Natural killer cell treated with Interleukin-12 subunit alpha and Interleukin-12 subunit beta and Interleukin-15 and Interleukin-18, amount 100 ng/mL, for 72 hours (primary cell): Measurements from ENCODE around the gene GP2. TPM values are rescaled to one million over a fixed set of nuclear protein-coding genes. Genes with fewer than 3 reads are reported as not detected.
A peak's percentile ranks its signal among the peaks of the same experiment; 100 is the strongest.

Source experiments
- ATAC-seq, 2 donors: fragments of 150-1000 bp; cut with Tn5 transposase in 1 of 2; sonication (Bioruptor Pico), chemical (Tn5 transposase) in 1 of 2; 2 replicates each; pipeline ENCODE4 v1.10.0; 2021
- DNase-seq: peaks from one replicate; pipeline ENCODE4 v3.0.0; 2022; ENCODE audit warnings: low spot score
- H3K27ac Mint-ChIP-seq, 2 donors: 1 replicate in 1 of 2; 2 replicates in 1 of 2; pipeline ENCODE4 v1.8.0; 2022; ENCODE audit warnings: mixed read lengths in 2 of 2, mild to moderate bottlenecking in 1 of 2, moderate library complexity in 1 of 2
- H3K27me3 Mint-ChIP-seq, 2 donors: 1 replicate in 1 of 2; 2 replicates in 1 of 2; pipeline ENCODE4 v1.8.0; 2022; ENCODE audit warnings: mixed read lengths in 2 of 2
- H3K36me3 Mint-ChIP-seq: one replicate; pipeline ENCODE4 v1.8.0; 2022; ENCODE audit warnings: mixed read lengths
- H3K4me1 Mint-ChIP-seq, 2 donors: 1 replicate in 1 of 2; 2 replicates in 1 of 2; pipeline ENCODE4 v1.8.0; 2022; ENCODE audit warnings: low read depth in 2 of 2, mixed read lengths in 2 of 2, mild to moderate bottlenecking in 1 of 2
- H3K4me3 Mint-ChIP-seq: one replicate; pipeline ENCODE4 v1.8.0; 2022; ENCODE audit warnings: mixed read lengths
- H3K9me3 Mint-ChIP-seq: 2 replicates; pipeline ENCODE4 v1.8.0; 2022; ENCODE audit warnings: mixed read lengths
- total RNA-seq, 2 donors: library from RNA; stranded (reverse); gene quantifications; one replicate each; pipeline ENCODE4 v1.2.3, GENCODE V29; 2022

GP2 gene
- total RNA-seq: not detected

DNA sequence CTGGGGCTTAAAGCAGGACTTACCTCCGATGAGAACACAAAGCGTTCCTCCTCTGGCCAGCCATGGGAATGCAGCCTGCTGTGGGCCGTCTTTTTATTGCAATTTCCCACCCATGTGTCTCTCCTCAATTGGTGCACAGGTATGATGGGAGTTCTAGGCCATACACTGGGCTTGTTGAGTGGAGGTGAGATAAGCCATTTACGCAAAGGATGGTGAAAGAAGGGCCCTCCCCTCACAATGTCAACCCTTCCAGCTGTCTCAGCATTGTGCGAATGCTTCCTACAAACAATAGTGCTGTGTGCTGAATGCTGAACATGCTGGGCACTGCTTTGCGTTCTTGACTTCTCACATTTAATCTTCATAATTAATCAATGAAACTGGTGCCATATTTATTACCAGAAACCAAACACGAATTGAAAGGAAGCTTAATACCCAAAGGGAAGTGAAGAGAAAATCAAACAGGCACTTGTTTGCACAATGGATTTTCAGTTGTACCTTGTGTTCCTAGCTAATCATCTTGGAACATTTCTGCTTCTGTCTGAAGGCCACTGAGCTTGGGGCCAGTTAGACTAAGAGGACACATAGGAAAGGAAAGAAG lies at the start of gene GP2:
Gene GP2, minus strand, starts transcription at position 70 of the 598 bp plus-strand sequence. CDS start 1,082 bp downstream, outside the sequence.
- Mint-ChIP-seq H3K4me1 (no peaks in the 10 kb centered on the region), H3K9me3 (no peaks in the 10 kb centered on the region), H3K36me3 (no peaks in the 10 kb centered on the region), H3K27me3 (peaks cover 0 to 9% of the 10 kb centered on the region in 2 donors), H3K27ac (no peak within 1 kb of the TSS), H3K4me3 (no peak within 1 kb of the TSS)
- ATAC-seq (no peak), DNase-seq (no peak)

DNA sequence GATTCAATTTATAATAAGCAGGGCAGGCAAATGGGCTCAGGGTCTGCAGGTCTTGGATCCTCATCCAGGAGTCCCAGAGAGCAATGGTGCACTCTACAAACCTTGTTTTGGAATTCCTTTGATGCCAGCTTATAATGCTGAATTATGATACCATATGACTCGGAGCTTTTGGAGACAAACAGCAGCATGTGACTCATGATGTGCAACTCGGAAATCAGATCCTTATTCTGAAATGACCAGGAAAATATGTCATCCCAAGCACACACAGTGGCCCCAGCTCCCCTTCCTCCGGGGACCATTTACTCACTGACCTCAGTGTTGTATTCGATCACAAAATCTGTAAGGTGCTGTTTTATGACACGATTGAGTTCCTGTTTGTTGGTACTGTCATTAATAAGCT lies 45.4 kb upstream of the GP2 start:
- no peaks in the 10 kb centered on the region for H3K4me1 Mint-ChIP-seq
- DNase-seq: no peak
- H3K36me3 Mint-ChIP-seq: no peaks in the 10 kb centered on the region
- no peak overlapping the region for H3K27ac Mint-ChIP-seq
- H3K9me3 Mint-ChIP-seq: no peaks in the 10 kb centered on the region
- ATAC-seq: no peak
- no peak overlapping the region for H3K4me3 Mint-ChIP-seq
- peaks cover 23 to 49% of the 10 kb centered on the region in 2 donors for H3K27me3 Mint-ChIP-seq

DNA sequence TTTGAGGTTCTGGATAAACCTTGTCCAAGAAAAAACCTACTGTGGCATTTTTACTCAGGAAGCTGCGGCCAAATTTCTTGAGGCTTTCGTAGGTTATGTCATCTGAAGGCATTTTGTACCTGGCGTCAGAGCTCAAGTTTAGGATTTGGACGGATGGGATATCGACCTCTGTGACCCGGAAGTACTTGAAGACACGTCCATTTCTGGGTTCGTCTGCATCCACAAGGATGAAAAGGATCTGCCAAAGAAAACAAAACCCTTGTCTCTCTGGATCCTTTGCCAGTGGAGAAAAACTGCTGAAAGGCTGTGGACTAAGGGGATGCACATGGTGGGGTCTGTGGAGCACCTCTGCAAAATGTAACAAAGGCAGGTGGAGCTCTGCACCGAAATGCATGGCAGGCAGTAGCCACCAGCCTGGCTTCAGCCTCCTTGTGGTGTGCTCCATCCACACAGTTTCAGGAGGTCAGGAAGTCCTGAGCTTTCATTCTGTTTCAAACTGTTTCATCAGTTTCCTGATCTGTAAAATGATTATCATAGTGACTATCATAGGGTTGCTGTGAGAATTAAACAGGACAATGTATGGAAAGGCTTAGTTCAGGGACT lies 42.2 kb upstream of the GP2 start:
- DNase-seq (no peak), ATAC-seq (no peak)
- Mint-ChIP-seq H3K27ac (no peak overlapping the region), H3K36me3 (no peaks in the 10 kb centered on the region), H3K27me3 (peaks cover 22 to 46% of the 10 kb centered on the region in 2 donors), H3K4me3 (no peak overlapping the region), H3K9me3 (no peaks in the 10 kb centered on the region), H3K4me1 (no peaks in the 10 kb centered on the region)

- H3K27me3 Mint-ChIP-seq: peaks cover 13 to 33% of the 10 kb centered on the region in 2 donors
- no peaks in the 10 kb centered on the region for H3K4me1 Mint-ChIP-seq
- H3K27ac Mint-ChIP-seq: no peak overlapping the region
- H3K36me3 Mint-ChIP-seq: no peaks in the 10 kb centered on the region
- H3K9me3 Mint-ChIP-seq: no peaks in the 10 kb centered on the region
- no peak for DNase-seq
- H3K4me3 Mint-ChIP-seq: no peak overlapping the region
- no peak for ATAC-seq
Measured at GRCh38 chr16:20364051-20364450, 36.7 kb upstream of the GP2 start.

- ATAC-seq (no peak), DNase-seq (no peak)
- Mint-ChIP-seq H3K9me3 (no peaks in the 10 kb centered on the region), H3K27ac (no peak overlapping the region), H3K27me3 (peaks cover 13 to 33% of the 10 kb centered on the region in 2 donors), H3K36me3 (no peaks in the 10 kb centered on the region), H3K4me3 (no peak overlapping the region), H3K4me1 (no peaks in the 10 kb centered on the region)
Measured at GRCh38 chr16:20363191-20363590, 35.9 kb upstream of the GP2 start.

DNA sequence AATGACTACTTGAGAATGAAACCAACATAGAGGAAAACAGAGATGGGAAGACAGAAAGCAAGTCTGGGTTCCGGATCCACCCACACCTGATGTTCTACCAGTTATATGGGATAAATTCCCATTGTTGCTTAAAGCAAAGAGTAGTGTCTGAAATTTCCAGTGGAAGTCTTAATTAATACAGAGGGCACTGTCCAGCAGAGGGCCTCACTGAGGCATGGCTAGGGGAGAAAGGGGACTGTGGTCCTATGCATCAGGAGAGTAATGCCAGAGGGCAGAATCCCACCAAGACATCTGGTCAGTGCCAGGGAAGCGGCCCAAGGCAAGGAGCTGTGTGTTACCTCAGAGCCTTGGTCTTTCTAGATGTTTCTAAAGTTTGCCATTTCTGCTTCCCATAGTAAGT lies 32.7 kb upstream of the GP2 start:
- no peaks in the 10 kb centered on the region for H3K36me3 Mint-ChIP-seq
- no peak overlapping the region for H3K27ac Mint-ChIP-seq
- no peaks in the 10 kb centered on the region for H3K4me1 Mint-ChIP-seq
- no peaks in the 10 kb centered on the region for H3K9me3 Mint-ChIP-seq
- peaks cover 15 to 42% of the 10 kb centered on the region in 2 donors for H3K27me3 Mint-ChIP-seq
- H3K4me3 Mint-ChIP-seq: no peak overlapping the region
- DNase-seq (no peak), ATAC-seq (no peak)

DNA sequence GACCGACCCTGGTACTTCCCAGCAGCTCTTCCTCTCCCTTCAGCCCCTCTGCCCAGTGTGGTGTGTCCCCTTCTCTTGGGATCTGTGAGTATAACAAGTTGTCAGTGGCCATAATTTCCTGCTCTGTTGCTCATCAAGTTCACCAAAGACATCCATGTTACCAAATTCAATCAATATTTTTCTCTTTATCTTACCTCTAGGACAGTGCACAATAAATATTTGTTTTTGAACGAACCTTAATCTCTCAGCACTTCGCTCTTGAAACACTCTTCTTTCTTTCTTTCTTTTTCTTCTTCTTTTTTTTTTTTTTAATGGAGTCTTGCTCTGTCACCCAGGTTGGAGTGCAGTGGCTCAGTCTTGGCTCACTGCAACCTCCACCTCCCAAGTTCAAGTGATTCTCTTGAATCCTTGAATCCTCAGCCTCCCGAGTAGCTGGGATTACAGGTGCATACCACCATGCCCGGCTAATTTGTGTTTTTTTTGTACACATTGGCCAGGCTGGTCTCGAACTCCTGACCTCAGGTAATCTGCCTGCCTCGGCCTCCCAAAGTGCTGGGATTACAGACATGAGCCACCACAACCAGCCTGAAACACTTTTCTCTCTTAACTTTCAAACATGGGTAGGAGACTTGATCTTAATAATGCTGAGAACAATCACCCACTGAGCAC lies 27.9 kb upstream of the GP2 start:
- Mint-ChIP-seq H3K4me3 (no peak overlapping the region), H3K27ac (no peak overlapping the region), H3K36me3 (no peaks in the 10 kb centered on the region), H3K9me3 (no peaks in the 10 kb centered on the region), H3K4me1 (no peaks in the 10 kb centered on the region), H3K27me3 (peaks cover 15 to 41% of the 10 kb centered on the region in 2 donors)
- ATAC-seq (no peak), DNase-seq (no peak)

DNA sequence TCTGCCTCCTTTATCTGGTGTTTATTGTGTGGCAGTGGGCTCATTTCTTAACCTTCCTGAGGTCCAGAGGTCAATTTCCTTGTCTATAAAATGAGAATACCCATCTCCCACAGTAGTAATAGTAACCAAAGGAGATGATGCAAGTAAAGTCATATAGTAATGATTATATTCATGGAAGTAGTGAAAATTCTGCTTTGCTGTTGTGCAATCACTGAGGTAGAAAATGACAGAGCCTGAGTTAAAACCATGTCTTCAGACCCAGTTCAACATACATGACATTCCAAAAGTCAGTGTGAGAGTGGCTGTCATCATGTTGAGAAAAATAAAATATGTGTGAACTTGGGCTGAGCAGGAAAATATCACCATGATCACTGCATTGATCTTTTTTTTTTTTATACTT lies 26.1 kb upstream of the GP2 start:
- H3K4me1 Mint-ChIP-seq: no peaks in the 10 kb centered on the region

DNA sequence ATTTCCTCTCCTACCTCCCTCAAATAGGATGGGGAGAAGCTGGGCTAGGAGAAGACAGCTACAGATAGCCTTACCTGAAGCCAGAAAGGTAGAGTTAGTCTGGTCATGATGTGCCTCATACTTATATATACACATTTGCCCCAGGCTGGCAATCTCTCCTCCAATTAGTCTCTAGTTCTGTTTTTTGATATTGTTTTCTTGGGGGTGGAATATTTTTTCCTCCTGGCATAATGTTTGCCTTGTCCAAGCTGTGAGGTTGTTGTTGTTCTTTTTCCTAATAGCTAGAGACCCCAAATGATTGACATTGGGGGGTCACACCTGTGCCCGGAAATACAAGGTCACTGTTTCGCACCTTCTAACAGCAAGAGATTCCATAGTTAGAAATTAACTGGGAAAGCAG lies 25.3 kb upstream of the GP2 start, which contains the start of gene UMOD:
Gene UMOD, minus strand, starts transcription at position 101 of the 400 bp plus-strand sequence. CDS start 1,978 bp downstream, outside the sequence.
- Mint-ChIP-seq H3K27me3 (peaks cover 15 to 34% of the 10 kb centered on the region in 2 donors), H3K36me3 (no peaks in the 10 kb centered on the region), H3K4me1 (no peaks in the 10 kb centered on the region), H3K9me3 (no peaks in the 10 kb centered on the region), H3K4me3 (no peak within 1 kb of the TSS), H3K27ac (no peak within 1 kb of the TSS)
- no peak for ATAC-seq
- no peak for DNase-seq

More for the DNA sequence above, 26.1 kb upstream of the GP2 start:
- ATAC-seq (no peak), DNase-seq (no peak)
- no peaks in the 10 kb centered on the region for H3K9me3 Mint-ChIP-seq
- no peaks in the 10 kb centered on the region for H3K36me3 Mint-ChIP-seq
- no peak overlapping the region for H3K27ac Mint-ChIP-seq
- no peak overlapping the region for H3K4me3 Mint-ChIP-seq
- H3K27me3 Mint-ChIP-seq: peaks cover 15 to 34% of the 10 kb centered on the region in 2 donors

- ATAC-seq (no peak), DNase-seq (no peak)
- H3K9me3 Mint-ChIP-seq: no peaks in the 10 kb centered on the region
- no peak overlapping the region for H3K27ac Mint-ChIP-seq
- peaks cover 3 to 15% of the 10 kb centered on the region in 2 donors for H3K27me3 Mint-ChIP-seq
- no peak overlapping the region for H3K4me3 Mint-ChIP-seq
- H3K36me3 Mint-ChIP-seq: no peaks in the 10 kb centered on the region
- H3K4me1 Mint-ChIP-seq: no peaks in the 10 kb centered on the region
Measured at GRCh38 chr16:20349615-20350014, 22.3 kb upstream of the GP2 start.

GRCh38 chr16:20348365-20349185 lies 21.3 kb upstream of the GP2 start:
- ATAC-seq: peak in 1 of 2 donors; percentile 28
- Mint-ChIP-seq H3K4me3 (no peak overlapping the region), H3K27me3 (peaks cover 3 to 14% of the 10 kb centered on the region in 2 donors), H3K36me3 (no peaks in the 10 kb centered on the region), H3K9me3 (no peaks in the 10 kb centered on the region), H3K27ac (no peak overlapping the region), H3K4me1 (no peaks in the 10 kb centered on the region)
- DNase-seq: no peak

GRCh38 chr16:20347666-20348364 lies 20.5 kb upstream of the GP2 start:
- Mint-ChIP-seq H3K36me3 (no peaks in the 10 kb centered on the region), H3K4me3 (no peak overlapping the region), H3K9me3 (no peaks in the 10 kb centered on the region), H3K27me3 (peaks cover 1 to 11% of the 10 kb centered on the region in 2 donors), H3K27ac (no peak overlapping the region), H3K4me1 (no peaks in the 10 kb centered on the region)
- DNase-seq (no peak), ATAC-seq (no peak)

DNA sequence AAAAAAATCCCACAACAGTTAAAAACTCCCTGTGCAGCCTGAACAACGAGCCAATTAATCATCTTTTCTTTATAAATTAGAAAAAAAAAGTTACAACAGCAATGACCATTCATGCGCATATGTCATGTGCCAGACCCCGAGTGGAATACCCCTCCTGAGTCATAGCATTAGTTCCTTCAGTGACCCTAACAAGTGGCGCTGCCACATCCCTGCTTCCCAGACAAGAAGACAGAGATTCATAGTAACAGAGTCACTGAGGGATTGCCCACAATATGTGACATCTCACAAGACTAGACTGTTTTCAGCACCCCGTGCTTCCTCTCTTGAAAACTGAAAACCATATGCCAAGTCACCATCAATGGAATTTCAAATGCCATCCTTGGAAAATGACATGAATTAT lies 17.3 kb upstream of the GP2 start:
- no peak overlapping the region for H3K4me3 Mint-ChIP-seq
- ATAC-seq (no peak), DNase-seq (no peak)
- H3K4me1 Mint-ChIP-seq: no peaks in the 10 kb centered on the region
- H3K27me3 Mint-ChIP-seq: peaks cover 3 to 7% of the 10 kb centered on the region in 2 donors
- H3K9me3 Mint-ChIP-seq: no peaks in the 10 kb centered on the region
- H3K36me3 Mint-ChIP-seq: no peaks in the 10 kb centered on the region
- H3K27ac Mint-ChIP-seq: no peak overlapping the region
